ENCODE data around the gene SYT14.

GRCh38 chr1:209988706-209989105, 50.7 kb downstream of the SYT14 start:
- no peak for TF ChIP-seq POLR2A (IDR thresholded peaks at IDR 0.05)
- TF ChIP-seq, protein P1, sequence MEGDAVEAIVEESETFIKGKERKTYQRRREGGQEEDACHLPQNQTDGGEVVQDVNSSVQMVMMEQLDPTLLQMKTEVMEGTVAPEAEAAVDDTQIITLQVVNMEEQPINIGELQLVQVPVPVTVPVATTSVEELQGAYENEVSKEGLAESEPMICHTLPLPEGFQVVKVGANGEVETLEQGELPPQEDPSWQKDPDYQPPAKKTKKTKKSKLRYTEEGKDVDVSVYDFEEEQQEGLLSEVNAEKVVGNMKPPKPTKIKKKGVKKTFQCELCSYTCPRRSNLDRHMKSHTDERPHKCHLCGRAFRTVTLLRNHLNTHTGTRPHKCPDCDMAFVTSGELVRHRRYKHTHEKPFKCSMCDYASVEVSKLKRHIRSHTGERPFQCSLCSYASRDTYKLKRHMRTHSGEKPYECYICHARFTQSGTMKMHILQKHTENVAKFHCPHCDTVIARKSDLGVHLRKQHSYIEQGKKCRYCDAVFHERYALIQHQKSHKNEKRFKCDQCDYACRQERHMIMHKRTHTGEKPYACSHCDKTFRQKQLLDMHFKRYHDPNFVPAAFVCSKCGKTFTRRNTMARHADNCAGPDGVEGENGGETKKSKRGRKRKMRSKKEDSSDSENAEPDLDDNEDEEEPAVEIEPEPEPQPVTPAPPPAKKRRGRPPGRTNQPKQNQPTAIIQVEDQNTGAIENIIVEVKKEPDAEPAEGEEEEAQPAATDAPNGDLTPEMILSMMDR (IDR thresholded peaks at IDR 0.05), result no peak

Data from tibial nerve (tissue), 3 donors.